Heart left ventricle (tissue), 16 donors: Measurements from ENCODE around the gene PKNOX2. TPM values are rescaled to one million over a fixed set of nuclear protein-coding genes. Genes with fewer than 3 reads are reported as not detected.

Experiments used
- ATAC-seq, 4 donors: fragments of 200-7000 bp; cut with Tn5 transposase; one replicate each; pipeline ENCODE4 v1.9.1; 2020 to 2022; ENCODE audit warnings: moderate library complexity in 4 of 4, mild to moderate bottlenecking in 3 of 4, moderate number of reproducible peaks in 1 of 4
- DNase-seq, 5 donors: peaks; one replicate each; pipeline ENCODE4 v3.0.0-alpha.2; 2020
- H3K27ac ChIP-seq, 12 donors: fragments of 200-600 bp; sonication (generic) in 4 of 12; one replicate each; pipeline versions ENCODE4 v1.5.0 to v1.8.0; 2016 to 2022; ENCODE audit warnings: mild to moderate bottlenecking in 2 of 12
- H3K27me3 ChIP-seq, 9 donors: fragments of 200-600 bp; sonication (generic) in 2 of 9; one replicate each; pipeline versions ENCODE4 v1.5.1 to v1.8.0; 2016 to 2022; ENCODE audit warnings: mild to moderate bottlenecking in 3 of 9
- H3K36me3 ChIP-seq, 9 donors: fragments of 200-600 bp; sonication (generic) in 2 of 9; one replicate each; pipeline versions ENCODE4 v1.5.0 to v1.8.0; 2018 to 2022; ENCODE audit warnings: mild to moderate bottlenecking in 2 of 9
- H3K4me1 ChIP-seq, 12 donors: fragments of 200-600 bp; sonication (generic) in 4 of 12; one replicate each; pipeline versions ENCODE4 v1.5.0 to v1.8.0; 2016 to 2022; ENCODE audit warnings: mild to moderate bottlenecking in 3 of 12
- H3K4me3 ChIP-seq, 12 donors: fragments of 200-600 bp; sonication (generic) in 4 of 12; one replicate each; pipeline versions ENCODE4 v1.5.0 to v1.8.0; 2017 to 2022; ENCODE audit warnings: mild to moderate bottlenecking in 9 of 12, moderate library complexity in 4 of 12
- H3K9me3 ChIP-seq, 12 donors: fragments of 200-600 bp; sonication (generic) in 4 of 12; one replicate each; pipeline versions ENCODE4 v1.5.0 to v1.8.0; 2016 to 2022; ENCODE audit warnings: mild to moderate bottlenecking in 1 of 12
- CTCF ChIP-seq, 12 donors: fragments of 200-600 bp; sonication (generic) in 4 of 12; IDR thresholded peaks; one replicate each; pipeline versions ENCODE4 v1.5.0 to v1.8.0; 2018 to 2022; ENCODE audit warnings: antibody characterized with exemption in 12 of 12, mild to moderate bottlenecking in 5 of 12
- POLR2A ChIP-seq, 2 donors: fragments of 450-650 bp; IDR thresholded peaks; one replicate each; pipeline ENCODE4 v1.6.1; 2017; ENCODE audit warnings: antibody characterized with exemption in 2 of 2, mild to moderate bottlenecking in 2 of 2, moderate library complexity in 2 of 2
- WGBS, 4 donors: extraction: QIAGEN DNeasy Blood & Tissue Kit in 2 of 4; methylation state at CpG; one replicate each; pipeline versions ENCODE4 v1.1.5 to v1.1.7; 2013 to 2018; 5-methylcytosine and 5-hydroxymethylcytosine counted together
- intact Hi-C, 10 donors: fragments of 100-400 bp; cut with DNase I; formaldehyde crosslinking; loops; one replicate each; pipeline versions ENCODE4 v1.11.1 to v1.14.2; 2022
- polyA plus RNA-seq, 2 donors: library from polyadenylated mRNA; stranded (reverse); fragments of 200-250 nt; gene quantifications; one replicate each; pipeline ENCODE4 v1.2.3, GENCODE V29; 2013
- total RNA-seq, 9 donors: library from RNA; depleted of rRNA in 2 of 9; stranded (reverse); fragments of >200 nt in 2 of 9; fragmentation: NEBNext Ultra II Directional in 3 of 9; extraction: Animal tissue kit (Norgen Biotek cat#: 25700) in 3 of 9; gene quantifications; one replicate each; pipeline versions ENCODE4 v1.1.0 to v1.2.4, GENCODE V29; 2016 to 2023
- donor health status: ischemic (EF 13 %, LVEDD 7.1; RV severe dilation, severe dysfunction).
- donor health status: healthy with polysubstance abuse.
- donor health status: DM: no; HTN: yes; CAD: no.
- donor health status: DM: no; HTN: no; CAD: no.
- donor health status: ischemic (EF 25% LVEDD 6.9; RV normal size, moderate dysfunction).
- donor health status: ischemic (EF 25% LVEDD 5.7; RV mildly dilated, moderate dysfunction).
- donor health status: healthy.
- donor health status: DM: yes; HTN: yes; CAD: no.
- donor health status: ischemic (EF 35%, LVEDD 5.7; RV mildly dilated, moderate dysfunction).
- donor health status: nonischemic (EF 11% LVEDD 7.7; RV severe dilation, severe dysfunction).
- donor health status: DM: yes; HTN: yes; CAD: no.
- donor health status: PGD.
- donor health status: ischemic (EF 29% LVEDD 5.4; RV normal size, mild dysfunction).
- donor health status: nonischemic (EF 23%, LVEDD 6.1; RV moderate dilation, normal function).

Gene PKNOX2
- total and polyA plus RNA-seq, 11 donors = 3.1 to 9.4 (median 4.5) TPM

- no peak for TF ChIP-seq CTCF (IDR thresholded peaks at IDR 0.05)
- no peak for TF ChIP-seq POLR2A (IDR thresholded peaks at IDR 0.05)
- peak overlapping the region in 10 of 12 donors; percentile 4 to 51 (median 27) for H3K4me3 ChIP-seq
- no peaks in the 10 kb centered on the region for H3K9me3 ChIP-seq
- DNase-seq = peak in 4 of 5 donors; percentile 69 to 81 (median 70)
- no peaks in the 10 kb centered on the region for H3K27me3 ChIP-seq
- ATAC-seq = peak; percentile 83 to 93 (median 87)
- intact Hi-C loops = no loop called here
- H3K27ac ChIP-seq = peak overlapping the region in 11 of 12 donors; percentile 20 to 75 (median 63)
- peaks cover 0 to 21% (median 0%) of the 10 kb centered on the region in 9 donors for H3K36me3 ChIP-seq
- H3K4me1 ChIP-seq = peaks cover 4 to 24% (median 16%) of the 10 kb centered on the region in 12 donors
- WGBS, 4 donors = 16 to 18% (median 17%) methylated on average over 10 of the region's 10 CpGs
Observed at GRCh38 chr11:125451400-125452124, 287.0 kb downstream of the PKNOX2 start.

- H3K4me1 ChIP-seq = peaks cover 4 to 24% (median 16%) of the 10 kb centered on the region in 12 donors
- H3K27ac ChIP-seq = peak overlapping the region in 11 of 12 donors; percentile 20 to 75 (median 63)
- H3K27me3 ChIP-seq = no peaks in the 10 kb centered on the region
- no peak for TF ChIP-seq CTCF (IDR thresholded peaks at IDR 0.05)
- no peak for TF ChIP-seq POLR2A (IDR thresholded peaks at IDR 0.05)
- DNase-seq = no peak
- peak in 1 of 4 donors; percentile 21 for ATAC-seq
- intact Hi-C loops = no loop called here
- WGBS, 4 donors = 68 to 69% (median 69%) methylated on average over 7 of the region's 7 CpGs
- H3K36me3 ChIP-seq = peaks cover 0 to 15% (median 0%) of the 10 kb centered on the region in 9 donors
- peak overlapping the region in 9 of 12 donors; percentile 4 to 51 (median 29) for H3K4me3 ChIP-seq
- no peaks in the 10 kb centered on the region for H3K9me3 ChIP-seq
Observed at GRCh38 chr11:125452125-125452470, 287.5 kb downstream of the PKNOX2 start.

GRCh38 chr11:125454047-125454446, 289.5 kb downstream of the PKNOX2 start:
- DNase-seq (no peak), ATAC-seq (no peak)
- no peaks in the 10 kb centered on the region for H3K36me3 ChIP-seq
- intact Hi-C loops = no loop called here
- H3K9me3 ChIP-seq = no peaks in the 10 kb centered on the region
- 83 to 94% (median 94%) methylated on average over 6 of the region's 6 CpGs for WGBS, 4 donors
- no peaks in the 10 kb centered on the region for H3K27me3 ChIP-seq
- H3K4me1 ChIP-seq = peaks cover 4 to 37% (median 20%) of the 10 kb centered on the region in 12 donors
- no peak overlapping the region for H3K4me3 ChIP-seq
- no peak for TF ChIP-seq POLR2A (IDR thresholded peaks at IDR 0.05)
- TF ChIP-seq CTCF (IDR thresholded peaks at IDR 0.05) = no peak
- H3K27ac ChIP-seq = no peak overlapping the region

GRCh38 chr11:125455851-125456250, 291.3 kb downstream of the PKNOX2 start:
- H3K27me3 ChIP-seq = no peaks in the 10 kb centered on the region
- WGBS, 4 donors = 89 to 90% (median 89%) methylated on average over 13 of the region's 13 CpGs
- H3K9me3 ChIP-seq = no peaks in the 10 kb centered on the region
- no peaks in the 10 kb centered on the region for H3K36me3 ChIP-seq
- ATAC-seq = no peak
- TF ChIP-seq CTCF (IDR thresholded peaks at IDR 0.05) (no peak), POLR2A (IDR thresholded peaks at IDR 0.05) (no peak)
- intact Hi-C loops = no loop called here
- H3K4me3 ChIP-seq = no peak overlapping the region
- no peak for DNase-seq
- peaks cover 4 to 35% (median 20%) of the 10 kb centered on the region in 12 donors for H3K4me1 ChIP-seq
- no peak overlapping the region for H3K27ac ChIP-seq
